Gastrocnemius medialis (tissue), 4 donors: ENCODE data around the gene AFTPH. TPM values are rescaled to one million over a fixed set of nuclear protein-coding genes. Genes with fewer than 3 reads are reported as not detected.

Experiments used
- ATAC-seq, 2 donors: fragments of 150-250 bp; one replicate each; pipeline ENCODE4 v1.9.1; 2016
- DNase-seq, 2 donors: peaks; one replicate each; pipeline ENCODE4 v3.0.0-alpha.2; 2019
- H3K27ac ChIP-seq, 4 donors: fragments of 200-600 bp; sonication (generic); 1 replicate in 1 of 4; 2 replicates in 3 of 4; pipeline ENCODE4 v1.5.1; 2016 to 2018; ENCODE audit warnings: mild to moderate bottlenecking in 2 of 4, moderate library complexity in 1 of 4
- H3K27me3 ChIP-seq, 3 donors: fragments of 200-600 bp; sonication (generic) in 2 of 3; 1 replicate in 1 of 3; 2 replicates in 2 of 3; pipeline versions ENCODE4 v1.5.1 to v1.6.0; 2016 to 2019; ENCODE audit warnings: mild to moderate bottlenecking in 1 of 3, moderate library complexity in 1 of 3
- H3K36me3 ChIP-seq, 2 donors: fragments of 200-600 bp; sonication (generic) in 1 of 2; one replicate each; pipeline ENCODE4 v1.5.1; 2017 to 2018
- H3K4me1 ChIP-seq, 2 donors: fragments of 200-600 bp; sonication (generic) in 1 of 2; one replicate each; pipeline ENCODE4 v1.5.1; 2016 to 2017; ENCODE audit warnings: mild to moderate bottlenecking in 2 of 2
- H3K4me3 ChIP-seq, 4 donors: fragments of 200-600 bp; sonication (generic) in 3 of 4; 1 replicate in 1 of 4; 2 replicates in 3 of 4; pipeline ENCODE4 v1.5.1; 2016 to 2019; ENCODE audit warnings: mild to moderate bottlenecking in 2 of 4
- H3K9me3 ChIP-seq, 3 donors: fragments of 200-600 bp; sonication (generic) in 2 of 3; 1 replicate in 1 of 3; 2 replicates in 2 of 3; pipeline ENCODE4 v1.5.1; 2016 to 2019
- CTCF ChIP-seq, 5 experiments: fragments of 450-650 bp in 3 of 5; fragments of 200-600 bp in 2 of 5; sonication (generic) in 2 of 5; IDR thresholded peaks in 4 of 5; conservative IDR thresholded peaks in 1 of 5; 1 replicate in 4 of 5; 2 replicates in 1 of 5; pipeline ENCODE4 v1.5.1; 2016 to 2019; ENCODE audit warnings: antibody characterized with exemption in 5 of 5, mild to moderate bottlenecking in 3 of 5, moderate library complexity in 3 of 5
- POLR2A ChIP-seq, 2 donors: fragments of 450-650 bp; IDR thresholded peaks; one replicate each; pipeline ENCODE4 v1.6.1; 2017; ENCODE audit warnings: antibody characterized with exemption in 2 of 2, mild to moderate bottlenecking in 2 of 2, moderate library complexity in 2 of 2
- in situ Hi-C, 4 donors: fragments of 200-750 bp; cut with MboI; loops; one replicate each; pipeline versions ENCODE4 v1.15.0 to v1.8.0; 2017; ENCODE audit warnings: low sequenced_read_pairs in 4 of 4
- intact Hi-C: fragments of 100-400 bp; cut with DNase I; formaldehyde crosslinking; loops from one replicate; pipeline ENCODE4 v1.15.1; 2023; ENCODE audit warnings: low total_unique reads
- total RNA-seq, 4 donors: library from RNA; depleted of rRNA; stranded (reverse); fragments of >200 nt; gene quantifications; one replicate each; pipeline versions ENCODE4 v1.1.0 to v1.2.3, GENCODE V29; 2016

AFTPH gene
- total RNA-seq, 4 donors from 2014 or later, result 13.9 to 18.1 (median 14.8) TPM

GRCh38 chr2:64608867-64609226, 84.7 kb downstream of the AFTPH start:
- DNase-seq, result no peak
- H3K27me3 ChIP-seq, result no peaks in the 10 kb centered on the region
- peak overlapping the region; percentile 59 to 85 (median 66) for H3K4me3 ChIP-seq
- H3K27ac ChIP-seq, result peak overlapping the region; percentile 15 to 81 (median 62)
- intact Hi-C loops, result loop anchor here (5.0 kb wide), 3 partner anchors 38 to 253 kb away; no protein-coding TSS in a partner anchor
- no peaks in the 10 kb centered on the region for H3K9me3 ChIP-seq
- peaks cover 8 to 11% of the 10 kb centered on the region in 2 donors for H3K4me1 ChIP-seq
- peak; percentile 9 to 28 for ATAC-seq
- no peaks in the 10 kb centered on the region for H3K36me3 ChIP-seq
- no peak for TF ChIP-seq POLR2A (IDR thresholded peaks at IDR 0.05)
- no peak for TF ChIP-seq CTCF (IDR thresholded peaks at IDR 0.05 in 4 of 5, conservative IDR thresholded peaks at IDR 0.05 in 1 of 5)
- in situ Hi-C loops, result loop anchor here in 1 of 4 donors (25.0 kb wide), 1 partner anchor 253 kb away; no protein-coding TSS in a partner anchor

- Histone ChIP-seq H3K9me3 (no peaks in the 10 kb centered on the region), H3K27me3 (no peaks in the 10 kb centered on the region), H3K4me3 (peak overlapping the region; percentile 59 to 85 (median 66)), H3K27ac (peak overlapping the region; percentile 65 to 83 (median 77)), H3K36me3 (no peaks in the 10 kb centered on the region), H3K4me1 (peaks cover 8 to 11% of the 10 kb centered on the region in 2 donors)
- intact Hi-C loops (loop anchor here (5.0 kb wide), 3 partner anchors 38 to 253 kb away; no protein-coding TSS in a partner anchor), in situ Hi-C loops (loop anchor here in 1 of 4 donors (25.0 kb wide), 1 partner anchor 253 kb away; no protein-coding TSS in a partner anchor)
- ATAC-seq (peak; percentile 76 to 79), DNase-seq (peak in 1 of 2 donors; percentile 34)
- TF ChIP-seq CTCF (IDR thresholded peaks at IDR 0.05 in 4 of 5, conservative IDR thresholded peaks at IDR 0.05 in 1 of 5), result peak in 4 of 5 experiments; percentile 71 to 76 (median 74)
- peak in 1 of 2 donors; percentile 24 for TF ChIP-seq POLR2A (IDR thresholded peaks at IDR 0.05)
Observed at GRCh38 chr2:64609227-64609941, 85.3 kb downstream of the AFTPH start.

GRCh38 chr2:64609942-64610281, 85.8 kb downstream of the AFTPH start:
- no peak for ATAC-seq
- peaks cover 5 to 9% of the 10 kb centered on the region in 2 donors for H3K4me1 ChIP-seq
- no peaks in the 10 kb centered on the region for H3K27me3 ChIP-seq
- no peaks in the 10 kb centered on the region for H3K36me3 ChIP-seq
- peak overlapping the region; percentile 59 to 85 (median 66) for H3K4me3 ChIP-seq
- peak overlapping the region; percentile 65 to 83 (median 77) for H3K27ac ChIP-seq
- in situ Hi-C loops, result loop anchor here in 1 of 4 donors (25.0 kb wide), 1 partner anchor 252 kb away; no protein-coding TSS in a partner anchor
- no peak for DNase-seq
- intact Hi-C loops, result loop anchor here (5.0 kb wide), 3 partner anchors 37 to 252 kb away; no protein-coding TSS in a partner anchor
- no peaks in the 10 kb centered on the region for H3K9me3 ChIP-seq
- TF ChIP-seq POLR2A (IDR thresholded peaks at IDR 0.05), result no peak
- TF ChIP-seq CTCF (IDR thresholded peaks at IDR 0.05 in 4 of 5, conservative IDR thresholded peaks at IDR 0.05 in 1 of 5), result no peak

- H3K27me3 ChIP-seq, result no peaks in the 10 kb centered on the region
- no peak for DNase-seq
- intact Hi-C loops (no loop called here), in situ Hi-C loops (loop anchor here in 1 of 4 donors (25.0 kb wide), 1 partner anchor 252 kb away; no protein-coding TSS in a partner anchor)
- H3K9me3 ChIP-seq, result no peaks in the 10 kb centered on the region
- peaks cover 4 to 5% of the 10 kb centered on the region in 2 donors for H3K4me1 ChIP-seq
- no peaks in the 10 kb centered on the region for H3K36me3 ChIP-seq
- TF ChIP-seq CTCF (IDR thresholded peaks at IDR 0.05 in 4 of 5, conservative IDR thresholded peaks at IDR 0.05 in 1 of 5) (no peak), POLR2A (IDR thresholded peaks at IDR 0.05) (no peak)
- H3K4me3 ChIP-seq, result no peak overlapping the region
- ATAC-seq, result no peak
- H3K27ac ChIP-seq, result no peak overlapping the region
Observed at GRCh38 chr2:64610316-64610855, 86.3 kb downstream of the AFTPH start.
